NCI-H2227 (cell line): ENCODE results near the gene WBP2.
A peak's percentile ranks its signal among the peaks of the same experiment; 100 is the strongest.
"Not testable (repeated sequence)": the region's sequence is repeated elsewhere in the genome, so short reads cannot be mapped to it uniquely, and the experiment has no call there.

ENCODE experiments used
- DNase-seq: peaks from one replicate; lab custom pipeline; 2025; ENCODE audit not compliant: unreplicated experiment; lab: John Stamatoyannopoulos, UW

WBP2 gene

GRCh38 chr17:75868730-75869281 is 13.7 kb upstream of the WBP2 start:
- not testable (repeated sequence) for DNase-seq

- not testable (repeated sequence) for DNase-seq
These were observed 10.5 kb upstream of the WBP2 start for GRCh38 chr17:75865404-75866188.

- DNase-seq = not testable (repeated sequence)
These were observed 9.8 kb upstream of the WBP2 start for GRCh38 chr17:75864887-75865286.

- DNase-seq = peak; percentile 44
These were observed 9.3 kb upstream of the WBP2 start for GRCh38 chr17:75864448-75864871.

- DNase-seq = no peak
These were observed 6.8 kb upstream of the WBP2 start for GRCh38 chr17:75861927-75862317.

- not testable (repeated sequence) for DNase-seq
These were observed 4.2 kb upstream of the WBP2 start for GRCh38 chr17:75859358-75859757.

GRCh38 chr17:75856062-75856756 is 1.1 kb upstream of the WBP2 start:
- DNase-seq = no peak

GRCh38 chr17:75854881-75855309 is 240 bp downstream of the WBP2 start:
- no peak for DNase-seq

GRCh38 chr17:75854101-75854748 is 910 bp downstream of the WBP2 start:
- no peak for DNase-seq

GRCh38 chr17:75853433-75853832 is 1.7 kb downstream of the WBP2 start:
- no peak for DNase-seq

- not testable (repeated sequence) for DNase-seq
These were observed 3.5 kb downstream of the WBP2 start for GRCh38 chr17:75851693-75851991.

- no peak for DNase-seq
These were observed 4.0 kb downstream of the WBP2 start for GRCh38 chr17:75850928-75851692.

- DNase-seq = no peak
These were observed 5.4 kb downstream of the WBP2 start for GRCh38 chr17:75849724-75850123.

GRCh38 chr17:75849279-75849646 is 5.9 kb downstream of the WBP2 start:
- DNase-seq = no peak

GRCh38 chr17:75848523-75849278 is 6.4 kb downstream of the WBP2 start:
- DNase-seq = peak; percentile 74

GRCh38 chr17:75847614-75848522 is 7.3 kb downstream of the WBP2 start:
- no peak for DNase-seq

- no peak for DNase-seq
These were observed 8.2 kb downstream of the WBP2 start for GRCh38 chr17:75846692-75847613.
